Stimulated activated CD8-positive, alpha-beta memory T cell treated with anti-CD3 and anti-CD28 coated beads, Interleukin-4, amount 100 ng/mL, for 1 hour (primary cell): ENCODE data around the gene TMEM185B.
"Not testable (repeated sequence)": the region's sequence is repeated elsewhere in the genome, so short reads cannot be mapped to it uniquely, and the experiment has no call there.

Experiments used
- DNase-seq, 2 donors: peaks; one replicate each; pipeline ENCODE4 v3.0.0-alpha.2; 2020; ENCODE audit warnings: low read depth in 2 of 2, low spot score in 1 of 2

Gene TMEM185B

DNA sequence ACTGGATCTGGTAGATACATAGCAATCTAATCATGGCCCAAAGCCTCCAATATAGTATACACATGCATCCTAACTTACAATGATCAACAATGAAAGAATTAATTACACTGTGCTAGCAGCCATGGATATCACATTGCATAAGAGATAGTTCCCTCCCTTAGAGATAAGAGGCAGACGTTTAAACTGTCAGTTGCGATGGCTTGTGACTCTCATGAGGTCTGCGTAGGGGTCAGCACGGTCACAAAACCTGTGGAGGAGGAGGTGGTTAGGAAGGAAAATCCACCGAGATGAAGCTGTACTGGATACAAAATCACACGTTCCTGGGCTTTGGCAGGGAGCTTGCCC, 28.7 kb upstream of the TMEM185B start:
- no peak for DNase-seq

DNA sequence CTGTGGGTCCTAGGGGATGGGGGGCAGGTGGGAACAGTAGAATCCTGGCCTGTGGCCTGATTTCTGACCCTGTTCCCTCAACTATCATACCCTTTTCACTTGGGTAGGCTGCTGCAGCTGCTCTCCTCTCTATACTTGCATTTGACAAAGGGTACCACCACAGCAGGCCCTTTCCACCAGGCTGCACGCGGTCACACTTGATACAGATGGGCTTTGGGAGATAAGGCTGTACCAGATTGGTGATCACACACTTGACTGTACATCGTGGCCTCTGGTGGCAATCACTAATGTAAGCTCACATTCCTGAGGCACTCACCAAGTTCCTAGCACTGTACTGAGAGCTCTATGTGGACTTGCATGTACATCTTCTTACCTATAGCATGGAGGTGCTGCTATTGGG, 27.9 kb upstream of the TMEM185B start:
- no peak for DNase-seq

DNA sequence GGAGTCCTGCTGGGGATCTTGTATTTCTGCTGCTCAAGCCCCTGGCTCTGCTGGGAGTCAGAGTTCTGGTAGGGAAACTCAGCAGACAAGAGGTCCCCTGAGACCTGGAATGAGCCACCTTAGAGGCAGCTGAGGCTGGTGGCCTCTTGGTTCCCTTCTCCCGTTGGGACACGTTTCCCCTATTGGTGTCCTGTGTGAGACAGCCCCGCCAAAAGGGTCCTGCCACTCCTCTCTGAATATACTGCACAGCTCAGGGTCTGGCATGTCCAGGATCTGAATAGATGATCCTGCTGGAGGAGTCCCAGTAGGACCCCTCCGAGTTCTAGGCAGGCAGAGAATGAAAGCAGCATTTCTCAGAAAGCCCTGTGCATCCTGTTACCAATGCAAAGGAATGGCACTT, 27.4 kb upstream of the TMEM185B start:
- no peak for DNase-seq

DNA sequence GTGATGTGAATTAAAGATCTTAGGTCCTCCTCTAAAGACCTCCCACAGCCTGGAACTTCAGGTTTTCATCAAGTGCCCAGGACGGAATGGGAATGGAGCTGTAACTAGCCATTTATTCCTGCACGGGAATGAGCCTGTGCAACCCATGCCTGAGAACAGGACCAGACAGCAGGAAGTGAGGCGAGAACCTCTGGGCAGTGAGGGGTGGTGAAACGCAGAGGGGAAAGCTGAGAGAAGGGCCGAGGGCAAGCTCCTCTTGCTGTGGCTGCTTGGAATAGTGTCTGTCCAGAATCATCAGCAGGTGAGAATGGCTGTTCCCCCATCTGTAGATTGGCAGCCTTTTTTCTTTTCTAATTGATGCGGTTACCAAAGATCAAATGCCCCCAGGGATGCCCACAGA, 24.7 kb upstream of the TMEM185B start:
- no peak for DNase-seq

DNA sequence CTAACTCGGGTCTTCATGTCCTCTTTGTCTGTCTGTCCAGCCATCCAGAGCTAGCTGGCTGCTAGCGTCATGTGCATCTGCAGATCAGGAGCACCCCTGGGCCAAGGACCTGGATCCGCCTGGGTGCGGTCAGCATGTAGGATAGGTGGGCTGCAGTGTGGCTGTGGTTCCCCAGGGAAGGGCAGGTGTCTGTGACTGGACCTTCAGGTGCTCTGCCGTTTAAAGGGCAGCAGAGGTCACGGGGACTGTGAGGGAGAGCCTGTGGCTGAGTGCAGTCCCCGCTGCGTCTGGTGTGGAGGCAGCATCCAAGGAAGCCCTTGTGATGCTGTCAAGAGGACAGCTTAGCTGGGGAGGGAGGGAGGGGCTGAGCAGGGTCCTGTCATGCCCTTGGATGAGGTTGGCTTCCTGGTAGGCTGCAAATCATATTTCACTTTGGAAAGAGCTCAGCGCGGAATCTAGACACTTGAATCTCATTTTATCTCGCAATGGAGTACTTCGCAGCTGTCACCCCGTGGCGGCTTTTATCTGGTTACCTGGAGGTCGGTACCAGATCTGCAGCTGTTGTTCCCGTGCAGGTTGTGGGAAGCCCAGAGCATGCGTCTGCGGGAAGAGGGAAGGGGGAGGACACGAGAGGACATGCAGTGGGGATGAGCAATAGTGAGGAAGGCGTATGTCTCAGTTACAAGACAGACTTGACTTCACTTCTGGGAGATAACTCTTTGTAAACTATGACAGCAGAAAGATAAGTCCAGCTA, 23.5 kb upstream of the TMEM185B start:
- DNase-seq = no peak

DNA sequence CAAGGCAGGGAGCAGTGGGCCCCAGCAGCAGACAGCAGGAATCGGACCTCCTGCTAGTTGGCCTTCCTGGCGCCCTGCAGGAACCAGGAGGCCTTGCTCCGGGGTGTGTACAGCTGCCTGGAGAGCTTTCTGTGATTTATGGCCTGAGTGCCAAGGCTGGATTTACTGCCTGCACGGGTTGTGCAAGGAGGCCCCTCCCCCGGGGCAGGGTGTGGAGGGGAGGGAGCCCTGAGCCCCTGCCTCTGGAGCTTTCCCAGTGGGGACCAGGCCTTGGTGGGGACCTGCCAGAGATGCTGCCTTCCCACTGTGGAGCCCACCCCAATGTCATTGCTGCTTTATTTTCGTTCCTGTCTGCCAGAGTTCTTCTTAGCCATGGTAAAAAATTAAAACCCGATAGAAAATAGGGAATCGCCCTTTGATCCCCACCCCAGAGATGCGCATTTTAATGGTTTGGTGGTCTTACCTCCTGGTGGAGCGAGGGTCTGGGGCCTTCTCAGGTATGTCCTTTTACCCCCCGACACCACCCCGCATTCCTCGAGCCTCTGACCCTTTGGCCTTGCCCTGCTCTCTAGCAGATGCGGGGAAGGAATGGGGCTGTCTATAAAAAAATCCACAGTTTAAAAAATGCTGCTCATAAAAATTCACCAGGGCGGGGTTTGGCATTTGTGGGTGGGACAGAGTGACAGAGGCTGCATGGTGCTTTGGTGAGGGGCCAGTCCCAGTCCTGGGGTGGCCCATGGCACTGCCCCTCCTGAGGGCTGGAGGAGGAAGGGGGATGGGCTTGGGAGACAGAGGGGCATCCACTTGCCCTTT, 22.5 kb upstream of the TMEM185B start:
- no peak for DNase-seq

DNA sequence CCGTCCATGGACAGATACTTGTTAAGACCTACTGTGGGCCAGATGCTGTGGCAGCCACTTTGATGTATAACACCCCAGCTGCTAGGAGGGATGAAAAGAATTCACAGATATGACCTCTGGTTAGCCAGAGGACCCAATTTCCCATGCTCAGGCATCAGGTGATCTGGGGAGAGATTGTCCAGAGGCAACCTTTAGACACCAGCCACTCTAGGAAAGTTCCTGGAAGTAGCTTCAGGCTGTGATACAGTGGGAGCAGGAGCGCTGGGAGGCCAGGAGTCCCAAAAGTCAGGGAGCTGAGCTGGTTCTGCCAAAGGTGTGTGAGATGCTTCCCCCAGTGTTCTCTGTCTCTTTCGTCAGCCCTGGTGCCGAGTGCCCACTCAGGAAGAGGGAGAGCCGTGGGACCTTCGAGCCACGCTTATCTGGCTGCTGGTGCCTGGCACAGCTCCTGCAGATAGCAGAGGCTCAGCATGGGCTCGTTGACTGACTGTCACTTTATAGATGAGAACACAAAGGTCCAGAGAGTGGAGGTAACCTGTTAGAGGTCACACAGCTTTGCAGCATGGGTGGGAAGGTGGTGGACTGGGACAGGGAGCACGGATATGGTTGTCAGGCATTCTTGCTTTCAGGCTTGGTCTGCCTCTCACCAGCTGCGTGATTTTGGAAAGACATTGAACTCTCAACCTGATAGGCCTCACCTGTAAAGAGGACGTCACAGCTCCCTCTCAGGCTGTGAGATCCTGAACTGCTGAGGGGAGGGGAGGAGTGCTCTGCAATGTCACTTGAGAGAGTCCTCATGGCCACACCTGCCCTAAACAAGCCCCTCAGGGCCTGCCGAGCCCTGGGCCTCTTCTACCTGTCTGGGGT, 21.7 kb upstream of the TMEM185B start:
- DNase-seq = no peak

DNA sequence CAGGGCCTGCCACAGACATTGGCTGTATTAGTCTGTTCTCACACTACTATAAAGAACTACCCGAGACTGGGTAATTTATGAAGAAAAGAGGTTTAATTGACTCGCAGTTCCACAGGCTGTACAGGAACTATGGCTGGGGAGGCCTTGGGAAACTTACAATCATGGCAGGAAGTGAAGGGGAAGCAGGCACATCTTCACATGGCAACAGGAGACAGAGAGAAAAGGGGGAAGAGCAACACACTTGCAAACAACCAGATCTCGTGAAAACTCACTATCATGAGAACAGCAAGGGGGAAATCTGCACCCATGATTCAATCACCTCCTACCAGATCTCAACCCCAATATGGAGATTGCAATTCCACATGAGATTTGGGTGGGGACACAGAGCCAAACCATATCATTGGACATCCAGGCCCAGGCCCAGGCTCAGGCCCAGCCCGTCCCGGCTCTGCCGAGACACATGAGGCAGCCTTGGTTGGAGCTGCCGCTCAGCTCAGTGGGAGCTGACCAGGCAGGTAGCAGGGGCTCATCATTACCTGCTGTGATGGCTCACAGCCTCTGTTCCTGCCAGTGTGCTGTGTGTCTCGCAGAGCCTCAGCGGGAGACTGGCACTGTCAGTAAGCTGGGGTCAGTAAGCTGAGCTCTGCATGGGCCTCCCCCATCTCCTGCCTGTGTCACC, 20.8 kb upstream of the TMEM185B start:
- DNase-seq = no peak

DNA sequence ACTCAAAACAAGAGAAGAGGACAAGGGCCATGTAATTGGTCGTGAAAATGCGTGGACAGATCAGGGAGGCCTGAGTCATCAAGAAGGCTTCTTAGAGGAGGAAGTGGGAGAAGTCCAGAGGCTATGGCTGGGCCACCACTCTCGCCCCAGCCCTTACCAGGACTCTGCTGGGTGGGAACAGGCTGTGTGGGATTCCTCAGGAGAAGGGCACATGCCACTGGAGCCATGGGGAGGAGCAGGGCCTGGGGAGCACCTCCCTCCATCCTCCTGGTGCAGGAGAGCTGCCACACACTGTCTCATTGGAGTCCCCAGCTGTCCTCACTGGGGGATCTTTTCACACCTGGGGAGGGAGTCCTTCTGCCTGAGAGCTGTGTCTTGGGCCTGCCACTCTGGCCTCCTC, 20.0 kb upstream of the TMEM185B start:
- DNase-seq = no peak

DNA sequence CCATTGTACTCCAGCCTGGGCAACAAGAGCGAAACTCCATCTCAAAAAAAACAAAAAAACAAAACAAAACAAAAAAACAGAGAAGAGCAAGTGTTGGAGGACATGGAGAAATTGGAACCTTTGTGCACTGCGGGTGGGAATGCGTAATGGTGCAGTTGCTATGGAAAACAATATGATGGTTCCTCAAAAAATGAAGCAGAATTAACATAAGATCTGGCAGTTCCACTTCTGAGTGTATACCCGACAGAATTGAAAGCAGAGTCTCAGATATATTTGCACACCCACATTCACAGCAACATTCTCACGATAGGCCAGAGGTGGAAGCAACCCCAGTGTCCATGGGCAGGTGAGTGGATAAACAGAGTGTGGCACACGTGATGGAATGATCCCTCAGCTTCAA, 18.5 kb upstream of the TMEM185B start:
- DNase-seq = no peak

DNA sequence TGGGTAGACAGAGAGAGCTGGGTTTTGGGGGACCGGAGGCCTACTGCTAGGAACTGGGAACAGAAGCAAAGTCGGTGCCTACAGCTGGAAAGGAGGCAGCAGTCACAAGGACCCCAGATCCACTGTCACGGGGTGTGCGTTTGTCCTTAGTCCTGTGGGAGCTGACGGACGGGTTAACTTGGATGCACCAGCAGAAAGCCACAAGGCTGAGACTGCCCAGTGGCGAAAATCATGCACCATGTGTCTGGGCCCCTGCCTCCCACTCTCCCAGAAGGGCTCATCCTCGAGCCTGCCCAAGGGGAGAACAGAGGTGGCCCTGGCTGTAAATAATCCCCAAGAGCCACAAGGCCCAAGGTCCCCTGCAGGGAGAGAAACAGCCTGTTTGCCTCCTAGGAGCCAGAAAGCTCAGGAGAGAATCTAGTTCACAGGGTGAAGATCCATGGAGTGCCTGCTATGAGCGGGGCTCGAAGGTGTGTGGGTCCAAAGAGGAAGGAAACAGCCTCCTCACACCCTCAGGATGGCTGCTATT, 17.8 kb upstream of the TMEM185B start:
- no peak for DNase-seq

DNA sequence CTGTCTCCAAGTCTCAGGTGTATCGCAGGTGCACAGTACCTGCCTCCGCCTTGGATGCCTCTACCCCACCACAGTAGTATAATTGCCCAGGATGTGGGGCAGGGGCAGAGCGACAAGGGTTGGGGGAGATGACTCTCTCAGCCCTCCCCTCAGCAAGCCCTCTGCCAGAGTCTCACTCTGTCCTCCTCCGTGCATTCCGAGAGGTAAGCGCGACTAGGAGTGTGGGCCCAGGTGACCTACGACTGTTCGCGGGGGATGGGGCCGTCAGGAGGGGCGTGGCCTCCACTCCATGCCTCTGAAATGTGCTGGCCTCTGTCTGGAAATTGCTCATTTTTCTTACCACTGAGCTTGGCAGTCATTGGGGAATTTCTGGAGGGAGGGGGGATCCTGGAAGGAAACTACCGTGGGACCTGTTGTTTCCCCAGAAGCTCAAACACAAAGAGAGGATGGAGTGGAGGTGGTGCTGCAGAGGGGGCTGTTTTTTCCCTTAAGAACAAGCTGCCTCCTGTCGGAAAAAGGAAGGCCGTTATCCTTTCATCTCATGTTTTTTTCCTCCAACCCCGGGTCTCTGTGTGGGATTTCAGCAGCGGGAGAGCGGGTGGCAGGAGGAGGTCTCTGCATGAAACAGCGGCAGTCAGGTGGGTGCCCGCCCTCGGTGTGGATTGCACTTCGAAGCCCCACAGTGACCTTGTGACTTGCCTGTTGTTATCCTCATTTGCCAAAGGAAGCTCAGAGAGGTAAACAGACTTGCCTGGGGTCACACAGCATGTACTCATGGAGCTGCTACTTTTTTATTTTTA, 16.5 kb upstream of the TMEM185B start:
- DNase-seq = no peak

DNA sequence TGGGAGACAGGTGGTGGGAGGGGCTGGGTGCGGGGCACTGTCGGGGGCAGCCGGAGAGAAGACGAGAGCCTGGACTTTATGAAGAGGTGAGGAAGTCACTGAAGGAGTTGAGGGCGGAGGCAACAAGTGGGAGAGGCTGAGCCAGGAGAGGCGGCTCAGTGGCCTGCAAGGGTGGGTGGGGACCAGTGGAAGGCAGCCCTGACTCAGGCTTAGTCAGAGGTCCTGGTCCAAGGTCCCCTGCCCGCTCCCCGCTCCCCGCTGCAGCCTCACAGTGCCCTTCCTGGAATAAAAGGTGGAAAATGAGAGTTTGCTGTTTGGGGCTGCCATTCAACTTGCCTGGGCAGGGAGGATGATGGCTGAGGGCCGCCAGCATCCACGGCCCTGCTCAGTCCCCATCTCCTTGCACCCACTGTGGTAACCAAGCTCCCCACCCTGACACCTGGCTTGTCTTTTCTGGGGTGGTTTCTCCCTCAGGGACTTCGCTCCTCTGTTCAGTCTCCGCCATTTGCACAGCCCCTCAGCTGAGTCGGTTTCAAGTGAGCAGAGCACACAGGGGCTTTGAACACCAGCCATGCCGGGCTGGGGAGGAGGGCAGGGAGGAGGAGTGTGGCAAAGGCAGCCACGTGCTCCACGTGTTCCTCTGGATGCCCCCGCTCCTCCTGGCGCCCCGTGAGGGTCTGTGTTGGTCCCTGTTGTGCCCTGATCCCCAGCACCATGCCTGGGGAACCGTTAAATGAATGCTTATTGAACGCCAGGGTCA, 15.7 kb upstream of the TMEM185B start:
- no peak for DNase-seq

DNA sequence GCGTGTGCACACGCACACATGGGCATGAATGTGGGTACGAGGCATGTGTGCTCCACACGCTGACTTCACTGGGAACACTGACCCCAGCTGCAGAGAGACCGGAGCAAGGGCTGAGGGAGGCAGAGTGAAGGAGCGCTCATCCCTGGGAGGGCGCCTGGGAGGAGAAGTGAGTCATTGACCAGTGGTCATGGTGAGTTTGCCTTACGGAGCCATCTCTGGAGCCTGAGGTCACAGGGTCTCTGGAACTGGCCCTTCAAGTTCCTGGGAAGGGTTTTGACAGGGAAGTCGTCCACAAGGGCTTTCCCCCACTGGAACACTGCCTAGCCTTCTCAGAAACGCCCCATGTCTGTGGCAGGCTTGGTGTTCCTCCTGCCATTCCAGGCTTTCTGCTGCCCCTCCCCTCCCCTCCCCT, 14.3 kb upstream of the TMEM185B start:
- no peak for DNase-seq

DNA sequence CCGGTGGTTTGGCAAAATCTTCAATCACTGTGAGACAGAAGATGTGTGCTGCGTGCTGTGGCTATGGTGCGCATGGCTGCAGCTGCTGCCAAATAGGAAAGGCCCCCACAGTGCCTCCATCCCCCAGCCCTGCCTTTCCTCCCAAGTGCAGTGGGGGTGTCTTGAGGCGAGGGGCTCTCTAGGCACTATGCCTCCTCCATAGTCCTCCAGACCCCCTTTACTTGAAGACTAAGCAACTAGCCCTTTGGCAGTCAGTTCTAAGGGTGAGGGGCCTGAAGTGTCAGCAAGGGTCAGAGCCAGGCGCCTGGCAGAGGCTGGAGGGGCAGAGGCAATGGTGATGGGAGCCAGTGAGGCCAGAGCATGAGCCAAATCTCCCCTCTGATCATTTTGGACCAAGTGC, 13.6 kb upstream of the TMEM185B start:
- DNase-seq = no peak

DNA sequence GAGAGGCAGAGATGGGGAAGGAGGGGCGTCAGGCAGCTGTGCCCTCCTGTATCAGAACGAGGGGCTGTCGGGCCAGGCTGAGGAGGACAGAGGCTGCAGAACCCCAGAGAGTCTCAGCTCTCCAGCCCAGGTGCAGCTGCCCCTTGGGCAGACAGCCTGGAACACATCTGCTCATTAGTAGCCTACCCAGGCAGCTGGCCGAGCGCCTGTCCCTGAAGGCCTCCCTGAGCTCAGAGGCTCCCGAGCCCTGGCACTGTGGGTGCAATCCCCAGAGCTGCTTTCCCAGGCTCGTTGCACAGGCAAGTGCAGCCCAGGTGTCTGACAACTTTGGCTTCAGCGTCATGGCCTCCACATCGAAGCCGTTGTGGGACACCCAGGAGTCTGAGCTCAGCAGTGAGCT, 13.1 kb upstream of the TMEM185B start:
- DNase-seq = no peak

DNA sequence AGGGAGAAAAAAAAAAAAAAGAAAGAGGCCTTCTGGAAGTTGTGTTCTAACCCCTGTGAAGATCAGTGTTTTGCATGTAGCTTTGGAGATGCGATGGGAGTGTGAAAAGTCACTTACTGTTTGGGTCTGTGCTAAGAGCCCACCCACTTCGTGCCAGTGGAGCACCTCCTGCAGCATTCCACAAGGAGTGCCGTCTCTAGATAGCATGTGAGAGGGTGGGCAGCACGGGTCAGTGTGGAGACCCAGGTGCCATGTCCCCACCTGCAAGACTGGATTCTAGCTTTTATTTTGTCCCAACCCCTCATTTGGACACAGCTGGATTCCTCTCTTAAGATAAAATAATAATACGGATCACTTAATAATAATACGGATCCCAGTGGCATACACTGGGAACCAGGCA, 12.5 kb upstream of the TMEM185B start:
- no peak for DNase-seq

DNA sequence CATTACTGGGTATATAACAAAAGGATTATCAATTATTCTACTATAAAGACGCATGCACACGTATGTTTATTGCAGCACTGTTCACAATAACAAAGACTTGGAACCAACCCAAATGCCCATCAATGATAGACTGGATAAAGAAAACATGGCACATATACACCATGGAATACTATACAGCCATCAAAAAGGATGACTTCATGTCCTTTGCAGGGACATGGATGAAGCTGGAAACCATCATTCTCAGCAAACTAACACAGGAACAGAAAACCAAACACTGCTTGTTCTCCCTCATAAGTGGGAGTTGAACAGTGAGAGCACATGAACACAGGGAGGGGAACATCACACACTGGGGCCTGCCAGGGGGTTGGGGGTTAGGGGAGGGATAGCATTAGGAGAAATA, 12.0 kb upstream of the TMEM185B start:
- DNase-seq = not testable (repeated sequence)

DNA sequence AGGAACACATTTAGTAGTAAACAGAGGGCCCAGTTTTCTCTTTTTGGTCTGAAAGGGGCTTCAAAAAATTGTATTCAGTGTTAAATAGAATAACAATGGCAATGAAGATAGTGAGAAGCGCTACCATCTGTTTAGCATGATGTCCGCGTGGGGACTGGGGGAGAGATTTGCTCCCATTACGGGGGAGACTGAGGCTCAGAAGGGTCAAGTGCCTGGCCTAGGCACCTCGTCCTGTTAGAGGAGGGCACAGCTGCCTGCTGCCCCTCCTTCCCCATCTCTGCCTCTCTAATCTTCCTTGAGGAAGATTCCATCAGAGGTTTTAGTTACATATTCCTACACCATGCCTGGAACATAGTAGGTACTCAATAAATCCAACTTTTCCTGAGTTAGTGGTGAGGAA, 10.1 kb upstream of the TMEM185B start:
- DNase-seq = no peak
